GM12891 (cell line): ENCODE data around the gene USF3.

ENCODE experiments used
- DNase-seq: peaks from one replicate; pipeline ENCODE4 v3.0.0; 2011; ENCODE audit warnings: low spot score; ENCODE audit not compliant: insufficient read length
- FAIRE-seq: peaks from 2 replicates; lab custom pipeline; 2011; peaks lifted over from hg19 to GRCh38; lab: Jason Lieb, UNC
- PAX5 ChIP-seq: IDR thresholded peaks from 2 replicates; pipeline ENCODE4 v1.6.1; 2011; ENCODE audit warnings: low read length, moderate library complexity, mild to moderate bottlenecking; ENCODE audit not compliant: insufficient read depth, severe bottlenecking
- POLR2A ChIP-seq: IDR thresholded peaks from 2 replicates; pipeline ENCODE4 v1.6.1; 2011; ENCODE audit warnings: low read depth, low read length, control low read depth
- POLR2AphosphoS5 ChIP-seq: IDR thresholded peaks from 2 replicates; pipeline ENCODE4 v1.6.1; 2011; ENCODE audit warnings: low read depth, low read length, control low read depth
- POU2F2 ChIP-seq: IDR thresholded peaks from 2 replicates; pipeline ENCODE4 v1.6.1; 2011; ENCODE audit warnings: low read depth, mild to moderate bottlenecking, control low read depth, low read length, moderate library complexity
- SPI1 ChIP-seq: IDR thresholded peaks from 2 replicates; pipeline ENCODE4 v1.6.1; 2011; ENCODE audit warnings: low read depth, low read length, control low read depth
- TAF1 ChIP-seq: IDR thresholded peaks from 2 replicates; pipeline ENCODE4 v1.6.1; 2011; ENCODE audit warnings: low read depth, low read length, control low read depth

USF3 gene

GRCh38 chr3:113634782-113635474 lies 61.5 kb downstream of the USF3 start:
- no peak for FAIRE-seq
- TF ChIP-seq TAF1 (no peak), POU2F2 (no peak), POLR2AphosphoS5 (no peak), POLR2A (no peak), PAX5 (no peak), SPI1 (no peak)
- no peak for DNase-seq

DNA sequence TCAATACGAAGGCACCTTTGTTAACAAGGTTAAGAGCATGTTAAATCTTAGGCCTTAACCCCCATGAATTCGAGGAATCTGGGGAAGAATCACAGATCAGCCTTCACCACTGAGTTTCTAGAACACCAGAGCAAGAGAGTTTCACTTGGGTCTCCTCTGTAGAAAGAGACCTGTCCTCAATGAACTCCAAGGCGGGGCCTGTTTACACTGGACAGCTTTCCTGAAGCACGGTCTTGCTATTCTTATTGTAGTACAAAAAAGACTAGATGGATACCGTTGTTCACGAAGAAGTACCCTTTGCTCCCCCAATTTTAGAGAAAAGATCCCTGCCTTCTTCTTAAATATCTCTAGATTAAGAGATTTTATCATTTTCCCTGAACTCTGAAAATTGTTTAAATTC lies 64.9 kb downstream of the USF3 start:
- TF ChIP-seq POU2F2, result no peak
- no peak for TF ChIP-seq TAF1
- TF ChIP-seq POLR2A, result no peak
- no peak for TF ChIP-seq PAX5
- TF ChIP-seq SPI1, result no peak
- TF ChIP-seq POLR2AphosphoS5, result no peak
- no peak for DNase-seq
- no peak for FAIRE-seq

GRCh38 chr3:113630956-113631542 lies 65.4 kb downstream of the USF3 start:
- FAIRE-seq (peak; percentile 28), DNase-seq (no peak)

DNA sequence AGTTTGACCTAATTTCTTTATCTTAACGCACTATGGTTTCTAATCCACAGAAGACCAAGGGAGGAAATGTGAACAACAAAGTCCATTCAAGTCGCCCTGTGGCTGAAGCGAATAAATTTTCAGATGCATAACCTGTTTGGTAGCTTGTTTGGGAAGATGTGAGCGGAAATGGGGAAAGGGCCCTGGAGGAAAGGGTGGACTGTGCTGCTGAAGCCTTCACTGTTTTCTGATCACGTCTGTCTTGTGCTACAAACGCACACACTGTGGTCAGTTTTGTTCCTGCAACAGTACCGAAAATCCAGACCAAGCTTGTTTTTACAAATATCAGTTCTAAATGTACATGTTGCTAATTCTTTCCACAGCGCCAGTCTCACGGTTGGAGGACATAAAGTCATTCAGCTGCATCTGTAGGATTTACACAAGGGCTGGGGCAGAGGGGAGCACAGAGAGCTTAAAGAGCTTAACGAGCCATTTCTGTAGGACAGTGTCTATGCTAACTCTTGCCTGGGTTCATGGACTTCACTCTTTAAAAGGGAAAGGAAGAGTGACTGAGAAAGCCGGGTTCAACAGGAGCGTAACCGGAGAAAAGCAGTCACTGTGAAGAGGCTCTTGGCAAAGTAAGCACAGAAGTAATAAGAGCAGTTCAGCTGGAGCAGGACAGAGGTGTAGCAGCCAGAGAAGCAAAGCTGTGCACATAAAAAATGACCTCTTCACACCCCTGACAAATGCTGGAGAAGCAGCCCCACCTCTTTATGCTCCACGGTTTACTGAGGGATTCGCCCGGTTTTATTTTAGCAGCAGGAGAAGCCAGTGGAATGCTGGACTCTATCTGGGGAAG lies 66.6 kb downstream of the USF3 start:
- TF ChIP-seq PAX5, result no peak
- no peak for TF ChIP-seq POLR2A
- TF ChIP-seq SPI1, result no peak
- no peak for TF ChIP-seq POU2F2
- TF ChIP-seq TAF1, result no peak
- no peak for FAIRE-seq

More at GRCh38 chr3:113630956-113631542, 65.4 kb downstream of the USF3 start:
- TF ChIP-seq POU2F2 (no peak), PAX5 (no peak), POLR2AphosphoS5 (no peak), SPI1 (no peak), TAF1 (no peak), POLR2A (no peak)

GRCh38 chr3:113628788-113629187 lies 67.7 kb downstream of the USF3 start:
- TF ChIP-seq PAX5 (no peak), SPI1 (no peak), POLR2AphosphoS5 (no peak), POLR2A (no peak), TAF1 (no peak), POU2F2 (no peak)
- FAIRE-seq, result no peak
- no peak for DNase-seq

More for the DNA sequence above, 66.6 kb downstream of the USF3 start:
- DNase-seq, result no peak

GRCh38 chr3:113628316-113628715 lies 68.1 kb downstream of the USF3 start:
- DNase-seq (no peak), FAIRE-seq (no peak)
- TF ChIP-seq SPI1, result no peak
- TF ChIP-seq POLR2A, result no peak
- TF ChIP-seq POLR2AphosphoS5, result no peak
- no peak for TF ChIP-seq POU2F2
- TF ChIP-seq TAF1, result no peak
- TF ChIP-seq PAX5, result no peak

DNA sequence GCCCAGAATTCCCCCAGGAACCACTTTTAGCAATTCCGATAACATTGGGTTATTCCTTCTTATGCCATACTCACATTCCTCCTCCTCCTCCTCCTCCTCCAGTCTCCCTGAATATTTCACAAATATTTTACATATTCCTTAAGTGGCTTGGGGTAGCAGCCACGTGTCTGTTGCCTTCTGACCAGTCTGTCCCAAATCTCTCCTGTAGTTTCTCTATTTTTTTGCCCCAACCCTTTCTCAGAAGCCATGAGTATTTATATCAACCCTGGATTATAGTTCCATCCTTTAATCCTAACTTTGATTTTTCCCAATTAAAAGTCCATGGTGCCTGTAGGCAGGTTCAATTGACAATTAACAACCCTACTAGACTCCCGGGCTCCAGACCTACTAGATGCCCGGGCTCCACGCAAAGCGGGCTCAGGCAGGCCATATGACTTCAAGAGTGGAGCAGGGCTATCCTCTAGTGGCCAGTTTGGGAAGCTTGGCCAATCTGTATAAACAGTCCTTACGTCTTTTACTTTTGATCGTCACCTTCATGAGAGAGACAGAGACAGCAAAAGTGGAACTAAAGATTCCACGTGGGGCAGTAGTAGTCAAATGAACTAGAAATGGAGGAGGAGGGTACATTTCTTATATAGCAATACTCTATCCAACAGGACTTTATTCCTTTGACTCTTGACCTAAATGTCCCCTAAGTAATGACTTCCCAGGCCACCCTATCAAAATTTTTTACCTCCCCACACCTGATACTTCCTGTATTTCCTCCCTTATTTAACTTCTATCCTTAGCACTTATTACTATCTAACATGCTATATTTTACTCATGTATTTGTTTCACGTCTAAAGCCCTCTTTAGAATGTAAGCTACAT lies 69.7 kb downstream of the USF3 start:
- TF ChIP-seq POLR2AphosphoS5, result no peak
- no peak for TF ChIP-seq SPI1
- TF ChIP-seq POU2F2, result no peak
- no peak for TF ChIP-seq PAX5
- no peak for TF ChIP-seq POLR2A
- no peak for TF ChIP-seq TAF1
- FAIRE-seq (no peak), DNase-seq (peak; percentile 32)

- TF ChIP-seq SPI1, result peak; percentile 44; the same call in 1 of the 2 replicates
- TF ChIP-seq TAF1, result no peak
- no peak for DNase-seq
- FAIRE-seq, result peak; percentile 5
Measured at GRCh38 chr3:113625834-113626233, 70.6 kb downstream of the USF3 start.

GRCh38 chr3:113623811-113624210 lies 72.6 kb downstream of the USF3 start:
- TF ChIP-seq POLR2AphosphoS5, result no peak
- TF ChIP-seq POLR2A, result no peak
- TF ChIP-seq TAF1, result no peak
- no peak for TF ChIP-seq POU2F2
- TF ChIP-seq PAX5, result no peak
- no peak for TF ChIP-seq SPI1
- DNase-seq (no peak), FAIRE-seq (no peak)
